C4-2B (cell line): ENCODE results near the gene GUCA2B.

Source experiments
- CTCF ChIP-seq: fragments of 450-650 bp; conservative IDR thresholded peaks from 2 replicates; pipeline ENCODE4 v1.5.1; 2017; ENCODE audit warnings: mild to moderate bottlenecking
- ZFX ChIP-seq: fragments of 450-650 bp; IDR thresholded peaks from 2 replicates; pipeline ENCODE4 v1.6.1; 2017

DNA sequence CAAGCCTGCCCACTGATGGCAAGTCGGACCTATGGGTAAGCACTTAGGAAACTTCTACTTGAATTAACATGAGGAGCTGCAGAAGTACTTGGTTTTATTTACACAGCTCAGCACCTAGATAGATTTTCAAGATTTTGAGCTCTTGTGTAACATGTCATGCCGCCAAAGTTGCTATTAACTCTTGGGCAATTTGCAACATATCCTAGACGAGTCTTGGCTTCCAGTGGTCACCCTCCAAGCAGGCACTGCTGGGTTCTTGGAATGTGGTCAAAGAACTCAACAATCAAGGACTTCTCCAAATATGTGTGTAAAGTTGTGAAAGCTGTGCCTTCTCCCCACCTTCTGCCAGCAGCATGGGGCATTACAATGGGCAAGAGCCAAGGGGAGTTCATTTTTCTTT is 17.8 kb upstream of the GUCA2B start:
- TF ChIP-seq CTCF (no peak), ZFX (no peak)
